Body of pancreas (tissue), 4 donors: ENCODE measurements around the gene PRTFDC1. TPM values are rescaled to one million over a fixed set of nuclear protein-coding genes. Genes with fewer than 3 reads are reported as not detected.

ENCODE experiments used
- ATAC-seq: fragments of 150-250 bp; one replicate; pipeline ENCODE4 v1.9.1; 2016
- DNase-seq, 4 donors: peaks; one replicate each; pipeline ENCODE4 v3.0.0-alpha.2; 2019
- H3K27ac ChIP-seq, 4 donors: fragments of 200-600 bp; sonication (generic); 1 replicate in 3 of 4; 2 replicates in 1 of 4; pipeline versions ENCODE4 v1.5.1 to v1.6.1; 2016 to 2019; ENCODE audit warnings: mild to moderate bottlenecking in 1 of 4, mixed read lengths in 1 of 4, moderate library complexity in 1 of 4
- H3K27me3 ChIP-seq, 2 donors: fragments of 200-600 bp; sonication (generic); one replicate each; pipeline ENCODE4 v1.6.0; 2016; ENCODE audit warnings: mild to moderate bottlenecking in 1 of 2
- H3K36me3 ChIP-seq, 2 donors: fragments of 200-600 bp; sonication (generic); replicated peaks in 1 of 2; 2 replicates each; pipeline ENCODE4 v1.5.1; 2016; ENCODE audit warnings: low read depth in 2 of 2; ENCODE audit not compliant: insufficient read depth in 1 of 2
- H3K4me1 ChIP-seq: fragments of 200-600 bp; sonication (generic); one replicate; pipeline ENCODE4 v1.6.0; 2016
- H3K4me3 ChIP-seq, 2 donors: fragments of 200-600 bp; sonication (generic); 1 replicate in 1 of 2; 2 replicates in 1 of 2; pipeline ENCODE4 v1.5.1; 2016 to 2019
- H3K9me3 ChIP-seq, 3 donors: fragments of 200-600 bp; sonication (generic); 1 replicate in 2 of 3; 2 replicates in 1 of 3; pipeline ENCODE4 v1.5.1; 2016
- POLR2A ChIP-seq, 3 donors: fragments of 450-650 bp; IDR thresholded peaks; one replicate each; pipeline ENCODE4 v1.6.1; 2016; ENCODE audit warnings: antibody characterized with exemption in 3 of 3, mild to moderate bottlenecking in 2 of 3
- WGBS, 2 donors: methylation state at CpG; one replicate each; pipeline ENCODE4 v1.1.5; 2017; 5-methylcytosine and 5-hydroxymethylcytosine counted together
- intact Hi-C: fragments of 100-400 bp; cut with DNase I; formaldehyde crosslinking; loops from one replicate; pipeline ENCODE4 v1.15.1; 2023
- total RNA-seq, 2 donors: library from RNA; depleted of rRNA; stranded (reverse); fragments of >200 nt; gene quantifications; one replicate each; pipeline ENCODE4 v1.1.0, GENCODE V29; 2016
- TF ChIP-seq, protein P1 (sequence below), 7 experiments: fragments of 450-650 bp in 4 of 7; fragments of 200-600 bp in 3 of 7; sonication (generic) in 3 of 7; IDR thresholded peaks; one replicate each; pipeline ENCODE4 v1.5.1; 2016 to 2019; ENCODE audit warnings: antibody characterized with exemption in 7 of 7

The PRTFDC1 gene
- total RNA-seq, 2 donors from 2014 or later, result 6.5 to 14.2 TPM

DNA sequence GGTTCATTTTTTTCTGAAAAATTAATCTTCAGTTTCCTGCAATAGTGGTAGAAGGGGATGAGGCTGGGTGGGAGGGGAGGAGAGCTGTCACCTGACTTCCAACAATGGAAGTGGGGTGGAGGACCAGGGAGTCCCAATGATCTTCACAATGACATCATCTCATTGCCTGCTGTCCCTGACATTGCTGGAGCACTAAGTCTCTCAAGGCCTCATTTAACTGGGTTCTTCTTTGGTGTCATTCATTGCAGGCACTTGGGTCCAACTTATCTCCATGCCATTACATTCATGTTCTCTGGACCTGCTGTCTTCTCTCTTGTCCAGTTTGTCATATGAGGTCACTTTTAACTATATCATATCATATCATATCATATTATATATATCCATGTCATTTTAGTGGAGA is 34.4 kb downstream of the PRTFDC1 start:
- H3K9me3 ChIP-seq, result no peaks in the 10 kb centered on the region
- no peak for TF ChIP-seq POLR2A (IDR thresholded peaks at IDR 0.05)
- TF ChIP-seq, protein P1, sequence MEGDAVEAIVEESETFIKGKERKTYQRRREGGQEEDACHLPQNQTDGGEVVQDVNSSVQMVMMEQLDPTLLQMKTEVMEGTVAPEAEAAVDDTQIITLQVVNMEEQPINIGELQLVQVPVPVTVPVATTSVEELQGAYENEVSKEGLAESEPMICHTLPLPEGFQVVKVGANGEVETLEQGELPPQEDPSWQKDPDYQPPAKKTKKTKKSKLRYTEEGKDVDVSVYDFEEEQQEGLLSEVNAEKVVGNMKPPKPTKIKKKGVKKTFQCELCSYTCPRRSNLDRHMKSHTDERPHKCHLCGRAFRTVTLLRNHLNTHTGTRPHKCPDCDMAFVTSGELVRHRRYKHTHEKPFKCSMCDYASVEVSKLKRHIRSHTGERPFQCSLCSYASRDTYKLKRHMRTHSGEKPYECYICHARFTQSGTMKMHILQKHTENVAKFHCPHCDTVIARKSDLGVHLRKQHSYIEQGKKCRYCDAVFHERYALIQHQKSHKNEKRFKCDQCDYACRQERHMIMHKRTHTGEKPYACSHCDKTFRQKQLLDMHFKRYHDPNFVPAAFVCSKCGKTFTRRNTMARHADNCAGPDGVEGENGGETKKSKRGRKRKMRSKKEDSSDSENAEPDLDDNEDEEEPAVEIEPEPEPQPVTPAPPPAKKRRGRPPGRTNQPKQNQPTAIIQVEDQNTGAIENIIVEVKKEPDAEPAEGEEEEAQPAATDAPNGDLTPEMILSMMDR (IDR thresholded peaks at IDR 0.05), result no peak
- H3K36me3 ChIP-seq, result no peaks in the 10 kb centered on the region
- no peak overlapping the region for H3K27ac ChIP-seq
- DNase-seq (no peak), ATAC-seq (no peak)
- H3K4me3 ChIP-seq, result no peak overlapping the region
- intact Hi-C loops, result no loop called here
- H3K27me3 ChIP-seq, result no peaks in the 10 kb centered on the region
- H3K4me1 ChIP-seq, result no peaks in the 10 kb centered on the region

DNA sequence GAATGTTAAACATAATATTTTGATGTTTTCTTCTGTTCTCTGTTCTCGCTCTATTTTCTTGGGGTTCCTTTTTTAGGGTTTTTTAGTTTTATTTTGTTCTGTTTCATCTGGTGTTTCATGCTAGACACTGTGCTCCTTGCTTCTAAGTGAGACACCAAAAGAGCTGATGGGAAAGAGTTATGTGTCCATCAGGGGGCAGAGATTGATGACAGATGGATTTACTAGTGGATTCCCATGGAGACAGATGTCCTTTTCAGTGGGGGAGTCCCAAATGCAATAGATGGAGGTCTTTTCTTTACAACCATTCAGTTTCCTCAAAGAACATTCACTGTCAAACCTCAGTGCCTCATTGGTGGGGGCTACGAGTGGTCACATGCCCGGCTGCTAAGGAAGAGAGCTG is 34.9 kb downstream of the PRTFDC1 start:
- Histone ChIP-seq H3K4me3 (no peak overlapping the region), H3K36me3 (no peaks in the 10 kb centered on the region), H3K4me1 (no peaks in the 10 kb centered on the region), H3K27ac (no peak overlapping the region), H3K9me3 (no peaks in the 10 kb centered on the region), H3K27me3 (no peaks in the 10 kb centered on the region)
- 95 to 97% methylated on average over 3 of the region's 3 CpGs for WGBS, 2 donors
- ATAC-seq (no peak), DNase-seq (no peak)
- TF ChIP-seq, protein P1 (IDR thresholded peaks at IDR 0.05), result no peak
- no peak for TF ChIP-seq POLR2A (IDR thresholded peaks at IDR 0.05)
- intact Hi-C loops, result no loop called here

DNA sequence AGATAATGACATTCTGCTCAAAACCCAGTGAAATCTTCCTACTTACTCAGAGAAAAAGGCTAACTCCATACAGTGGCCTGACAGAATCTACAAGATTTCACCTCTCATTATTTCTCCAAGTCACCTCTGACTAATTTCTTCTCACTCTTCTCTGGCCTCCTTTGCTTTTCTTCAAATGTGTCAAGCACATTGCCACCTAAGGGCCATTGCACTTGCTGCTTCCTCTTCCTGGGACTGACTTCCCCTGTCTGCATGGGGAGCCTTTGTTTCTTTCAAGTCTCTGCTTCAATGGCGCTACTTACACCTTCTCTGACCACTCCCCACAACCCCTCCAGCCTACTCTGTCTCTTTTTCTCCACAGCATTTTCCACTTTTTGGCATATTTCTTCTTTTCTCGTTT is 36.0 kb downstream of the PRTFDC1 start:
- H3K9me3 ChIP-seq, result no peaks in the 10 kb centered on the region
- WGBS, 2 donors, result 68 to 84% methylated on average over 2 of the region's 2 CpGs
- DNase-seq (no peak), ATAC-seq (no peak)
- no peaks in the 10 kb centered on the region for H3K27me3 ChIP-seq
- TF ChIP-seq POLR2A (IDR thresholded peaks at IDR 0.05), result no peak
- TF ChIP-seq, protein P1 (IDR thresholded peaks at IDR 0.05), result no peak
- intact Hi-C loops, result no loop called here
- H3K4me1 ChIP-seq, result no peaks in the 10 kb centered on the region
- no peak overlapping the region for H3K4me3 ChIP-seq
- no peak overlapping the region for H3K27ac ChIP-seq
- H3K36me3 ChIP-seq, result no peaks in the 10 kb centered on the region

DNA sequence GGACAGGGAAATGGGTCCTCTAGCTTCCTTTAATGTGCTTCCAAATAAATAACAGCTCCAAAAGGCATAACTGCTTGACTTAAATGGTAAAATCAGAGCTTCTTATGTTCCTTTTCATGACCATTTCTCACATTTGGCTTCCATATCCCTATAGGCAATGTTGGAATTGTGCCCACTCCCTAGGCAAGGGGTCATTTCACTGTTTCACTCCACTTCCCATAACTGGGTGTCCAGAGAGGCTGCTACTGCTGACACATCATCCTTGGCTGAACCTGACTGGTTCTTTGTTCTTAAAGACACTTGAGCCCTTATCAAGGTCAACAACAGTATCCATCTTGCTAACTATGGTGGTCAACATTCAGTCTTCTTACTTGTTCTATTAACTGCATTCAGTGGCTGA is 37.1 kb downstream of the PRTFDC1 start:
- no peak for ATAC-seq
- no peak for TF ChIP-seq POLR2A (IDR thresholded peaks at IDR 0.05)
- TF ChIP-seq, protein P1 (IDR thresholded peaks at IDR 0.05), result no peak

DNA sequence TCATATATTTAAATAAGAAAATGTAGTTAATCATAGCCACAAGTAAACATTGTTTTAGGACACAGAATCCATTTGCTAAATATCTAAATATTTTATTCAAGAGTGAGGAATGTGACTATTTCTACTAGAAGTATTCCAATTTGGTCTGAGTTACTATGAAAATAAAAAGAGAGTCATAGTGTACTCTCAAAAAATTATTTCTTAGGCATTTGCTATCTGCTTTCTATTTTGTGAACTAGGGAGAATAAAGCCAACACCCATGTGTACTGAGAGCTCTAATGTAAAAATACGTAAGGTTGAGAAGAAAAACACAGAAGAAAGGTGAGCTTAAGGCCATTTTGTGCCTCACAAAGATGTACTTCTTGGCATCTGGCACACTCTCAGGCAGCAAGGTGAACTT is 38.3 kb downstream of the PRTFDC1 start:
- no peaks in the 10 kb centered on the region for H3K4me1 ChIP-seq
- no peak overlapping the region for H3K27ac ChIP-seq
- TF ChIP-seq, protein P1 (IDR thresholded peaks at IDR 0.05), result no peak
- no peak for TF ChIP-seq POLR2A (IDR thresholded peaks at IDR 0.05)
- WGBS, 2 donors, result 82 to 85% methylated on average over 1 of the region's 1 CpG
- intact Hi-C loops, result no loop called here
- H3K36me3 ChIP-seq, result no peaks in the 10 kb centered on the region
- H3K9me3 ChIP-seq, result no peaks in the 10 kb centered on the region
- no peak overlapping the region for H3K4me3 ChIP-seq
- DNase-seq, result no peak
- H3K27me3 ChIP-seq, result no peaks in the 10 kb centered on the region
- no peak for ATAC-seq

More for the DNA sequence above, 37.1 kb downstream of the PRTFDC1 start:
- H3K9me3 ChIP-seq, result no peaks in the 10 kb centered on the region
- H3K36me3 ChIP-seq, result no peaks in the 10 kb centered on the region
- H3K27ac ChIP-seq, result no peak overlapping the region
- no peaks in the 10 kb centered on the region for H3K27me3 ChIP-seq
- DNase-seq, result no peak
- intact Hi-C loops, result no loop called here
- no peak overlapping the region for H3K4me3 ChIP-seq
- no peaks in the 10 kb centered on the region for H3K4me1 ChIP-seq
